MM.1S (cell line): Measurements from ENCODE around the gene PIK3R5.

ENCODE experiments used
- CTCF ChIP-seq: fragments of 300-600 bp; sonication (generic); IDR thresholded peaks from 2 replicates; pipeline ENCODE4 v1.5.1; 2016; ENCODE audit warnings: antibody characterized with exemption, low read length, mixed read lengths
- EZH2 ChIP-seq: fragments of 300-600 bp; sonication (generic); optimal IDR thresholded peaks from 2 replicates; pipeline ENCODE3; 2017; ENCODE audit warnings: low read depth, mild to moderate bottlenecking, antibody characterized with exemption, low read length, mixed read lengths

GRCh38 chr17:8905331-8905730, 60.2 kb downstream of the PIK3R5 start:
- no peak for TF ChIP-seq CTCF
- no peak for TF ChIP-seq EZH2
